ENCODE results near the gene SMYD5. TPM values are rescaled to one million over a fixed set of nuclear protein-coding genes. Genes with fewer than 3 reads are reported as not detected.

SMYD5 gene
- total RNA-seq, 4 donors from 2014 or later, result 5.1 to 46.2 (median 15.6) TPM

GRCh38 chr2:73212098-73212447 is 2.0 kb upstream of the SMYD5 start:
- Histone ChIP-seq H3K9me3 (no peaks in the 10 kb centered on the region), H3K36me3 (no peaks in the 10 kb centered on the region), H3K4me1 (peaks cover 0 to 18% (median 5%) of the 10 kb centered on the region in 4 donors), H3K27me3 (no peaks in the 10 kb centered on the region), H3K27ac (no peak overlapping the region), H3K4me3 (no peak overlapping the region)
- TF ChIP-seq POLR2A (IDR thresholded peaks at IDR 0.05), result no peak
- TF ChIP-seq, protein P1, sequence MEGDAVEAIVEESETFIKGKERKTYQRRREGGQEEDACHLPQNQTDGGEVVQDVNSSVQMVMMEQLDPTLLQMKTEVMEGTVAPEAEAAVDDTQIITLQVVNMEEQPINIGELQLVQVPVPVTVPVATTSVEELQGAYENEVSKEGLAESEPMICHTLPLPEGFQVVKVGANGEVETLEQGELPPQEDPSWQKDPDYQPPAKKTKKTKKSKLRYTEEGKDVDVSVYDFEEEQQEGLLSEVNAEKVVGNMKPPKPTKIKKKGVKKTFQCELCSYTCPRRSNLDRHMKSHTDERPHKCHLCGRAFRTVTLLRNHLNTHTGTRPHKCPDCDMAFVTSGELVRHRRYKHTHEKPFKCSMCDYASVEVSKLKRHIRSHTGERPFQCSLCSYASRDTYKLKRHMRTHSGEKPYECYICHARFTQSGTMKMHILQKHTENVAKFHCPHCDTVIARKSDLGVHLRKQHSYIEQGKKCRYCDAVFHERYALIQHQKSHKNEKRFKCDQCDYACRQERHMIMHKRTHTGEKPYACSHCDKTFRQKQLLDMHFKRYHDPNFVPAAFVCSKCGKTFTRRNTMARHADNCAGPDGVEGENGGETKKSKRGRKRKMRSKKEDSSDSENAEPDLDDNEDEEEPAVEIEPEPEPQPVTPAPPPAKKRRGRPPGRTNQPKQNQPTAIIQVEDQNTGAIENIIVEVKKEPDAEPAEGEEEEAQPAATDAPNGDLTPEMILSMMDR (IDR thresholded peaks at IDR 0.05), result no peak
- DNase-seq, result no peak

DNA sequence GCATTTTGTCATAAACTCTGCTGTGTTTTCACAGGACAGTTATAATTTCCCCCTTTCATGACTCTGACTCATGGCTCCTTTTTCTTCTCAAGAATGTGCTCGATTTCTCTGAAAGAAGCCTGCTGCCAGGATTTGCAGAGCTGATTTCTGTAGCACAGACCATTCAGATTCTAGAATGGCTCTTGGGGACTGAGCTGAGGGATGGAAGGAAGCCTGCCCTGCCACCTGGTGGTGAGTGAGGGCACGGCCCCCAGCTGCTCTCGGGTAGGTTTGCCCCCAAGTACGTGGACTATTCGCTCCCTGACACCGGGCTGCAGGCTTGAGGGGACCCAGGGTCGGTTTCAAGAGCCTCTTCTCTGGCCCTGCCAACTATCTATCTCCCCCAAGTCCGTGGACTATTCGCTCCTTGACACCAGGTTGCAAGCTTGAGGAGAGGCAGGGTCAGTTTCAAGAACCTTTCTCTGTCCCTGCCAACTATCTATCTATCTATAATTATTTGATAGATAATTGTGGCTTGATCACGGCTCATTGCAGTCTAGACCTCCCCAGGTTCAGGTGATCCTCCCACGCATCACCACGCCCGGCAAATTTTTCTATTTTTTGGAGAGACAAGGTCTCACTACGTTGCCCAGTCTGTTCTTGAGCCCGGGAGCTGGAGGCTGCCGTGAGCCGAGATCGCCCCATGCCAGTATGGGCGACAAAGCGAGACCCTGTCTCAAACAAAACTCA is 1.4 kb upstream of the SMYD5 start:
- peaks cover 0 to 18% (median 5%) of the 10 kb centered on the region in 4 donors for H3K4me1 ChIP-seq
- no peaks in the 10 kb centered on the region for H3K36me3 ChIP-seq
- no peak overlapping the region for H3K4me3 ChIP-seq
- H3K27me3 ChIP-seq, result no peaks in the 10 kb centered on the region
- TF ChIP-seq, protein P1 (IDR thresholded peaks at IDR 0.05), result peak; percentile 76 to 90 (median 82)
- no peak for TF ChIP-seq POLR2A (IDR thresholded peaks at IDR 0.05)
- DNase-seq, result peak; percentile 66 to 85 (median 78)
- H3K9me3 ChIP-seq, result no peaks in the 10 kb centered on the region
- H3K27ac ChIP-seq, result no peak overlapping the region

DNA sequence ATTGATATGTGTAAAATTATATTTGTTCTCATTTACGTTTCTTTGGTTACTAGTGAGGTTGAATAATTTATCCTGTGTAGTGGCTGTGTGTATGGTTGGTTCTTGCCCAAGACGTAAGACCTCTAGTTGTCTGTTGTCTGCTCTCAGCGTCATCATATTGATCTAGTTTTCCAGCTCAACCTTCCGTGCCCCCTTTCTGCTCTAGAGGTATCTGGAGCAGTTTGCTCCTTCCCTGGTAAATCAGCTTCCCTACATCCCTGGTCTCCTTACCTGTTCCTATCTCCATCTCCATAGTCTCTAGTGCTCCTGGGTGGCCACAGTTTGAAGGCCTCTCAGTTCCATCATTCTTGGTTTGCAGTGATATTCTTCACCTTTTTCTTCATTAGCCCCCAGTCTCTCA is 1.2 kb downstream of the SMYD5 start:
- H3K9me3 ChIP-seq, result no peaks in the 10 kb centered on the region
- H3K4me3 ChIP-seq, result no peak overlapping the region
- peaks cover 0 to 18% (median 5%) of the 10 kb centered on the region in 4 donors for H3K4me1 ChIP-seq
- no peaks in the 10 kb centered on the region for H3K27me3 ChIP-seq
- no peak overlapping the region for H3K27ac ChIP-seq
- DNase-seq, result no peak
- TF ChIP-seq POLR2A (IDR thresholded peaks at IDR 0.05), result no peak
- TF ChIP-seq, protein P1 (IDR thresholded peaks at IDR 0.05), result no peak
- H3K36me3 ChIP-seq, result no peaks in the 10 kb centered on the region

DNA sequence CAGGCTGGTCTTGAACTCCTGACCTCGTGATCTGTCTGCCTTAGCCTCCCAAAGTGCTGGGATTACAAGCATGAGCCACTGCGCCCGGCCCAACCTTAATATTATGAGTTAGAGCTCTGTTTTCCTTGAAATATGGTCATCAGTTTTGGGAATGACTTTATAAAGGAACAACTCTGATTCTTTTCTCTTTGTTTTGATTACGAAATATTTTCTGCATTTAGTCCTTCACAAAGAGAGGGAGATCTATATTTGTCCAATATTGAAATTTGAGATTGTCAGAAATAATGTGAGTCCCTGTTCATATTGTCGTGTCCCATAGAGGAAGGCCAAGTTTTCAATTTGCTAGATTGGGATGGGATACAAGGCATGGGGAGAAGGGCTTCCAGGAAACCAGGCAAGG is 3.1 kb downstream of the SMYD5 start:
- no peak for DNase-seq
- Histone ChIP-seq H3K4me3 (no peak overlapping the region), H3K36me3 (peaks cover 0 to 11% (median 0%) of the 10 kb centered on the region in 3 donors), H3K27ac (no peak overlapping the region), H3K9me3 (no peaks in the 10 kb centered on the region), H3K27me3 (no peaks in the 10 kb centered on the region), H3K4me1 (peaks cover 0 to 18% (median 5%) of the 10 kb centered on the region in 4 donors)
- TF ChIP-seq, protein P1 (IDR thresholded peaks at IDR 0.05), result no peak
- no peak for TF ChIP-seq POLR2A (IDR thresholded peaks at IDR 0.05)

GRCh38 chr2:73217826-73218225 is 3.8 kb downstream of the SMYD5 start:
- no peak overlapping the region for H3K4me3 ChIP-seq
- H3K9me3 ChIP-seq, result no peaks in the 10 kb centered on the region
- H3K27me3 ChIP-seq, result no peaks in the 10 kb centered on the region
- H3K27ac ChIP-seq, result no peak overlapping the region
- H3K36me3 ChIP-seq, result peaks cover 0 to 18% (median 0%) of the 10 kb centered on the region in 3 donors
- peaks cover 0 to 18% (median 5%) of the 10 kb centered on the region in 4 donors for H3K4me1 ChIP-seq
- TF ChIP-seq, protein P1 (IDR thresholded peaks at IDR 0.05), result no peak
- TF ChIP-seq POLR2A (IDR thresholded peaks at IDR 0.05), result no peak
- no peak for DNase-seq

Measured in Peyer's patch (tissue), 4 donors.